ENCODE results near the gene SLC27A1. TPM values are rescaled to one million over a fixed set of nuclear protein-coding genes. Genes with fewer than 3 reads are reported as not detected.
"Not testable (repeated sequence)": the region's sequence is repeated elsewhere in the genome, so short reads cannot be mapped to it uniquely, and the experiment has no call there.

Gene SLC27A1
- total RNA-seq, 2 experiments from 2014 or later = 3.6 to 4.1 TPM

DNA sequence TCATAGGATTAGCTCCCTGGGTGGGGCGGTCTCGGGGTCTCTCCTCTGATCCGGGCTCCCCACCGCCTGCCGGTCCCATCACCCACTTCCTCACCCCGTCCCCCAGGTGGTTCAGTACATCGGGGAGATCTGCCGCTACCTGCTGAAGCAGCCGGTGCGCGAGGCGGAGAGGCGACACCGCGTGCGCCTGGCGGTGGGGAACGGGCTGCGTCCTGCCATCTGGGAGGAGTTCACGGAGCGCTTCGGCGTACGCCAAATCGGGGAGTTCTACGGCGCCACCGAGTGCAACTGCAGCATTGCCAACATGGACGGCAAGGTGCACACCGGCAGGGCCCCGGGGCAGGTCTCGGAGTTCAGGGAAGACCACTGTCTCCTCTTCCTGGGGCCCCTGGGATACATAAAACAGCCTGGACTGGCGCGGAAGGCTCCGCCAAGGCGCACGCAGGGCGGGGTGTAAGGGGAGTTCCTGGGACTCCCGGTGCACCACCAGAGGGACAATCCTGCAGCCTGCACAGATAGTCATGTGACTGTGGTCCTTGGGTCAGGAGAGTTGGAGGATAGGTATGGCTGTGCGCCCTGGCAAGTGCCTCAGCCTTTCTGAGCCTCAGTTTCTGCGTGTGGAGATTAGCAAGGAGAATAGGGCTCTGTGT, 26.9 kb downstream of the SLC27A1 start:
- POLR2A ChIA-PET = no interaction called here

DNA sequence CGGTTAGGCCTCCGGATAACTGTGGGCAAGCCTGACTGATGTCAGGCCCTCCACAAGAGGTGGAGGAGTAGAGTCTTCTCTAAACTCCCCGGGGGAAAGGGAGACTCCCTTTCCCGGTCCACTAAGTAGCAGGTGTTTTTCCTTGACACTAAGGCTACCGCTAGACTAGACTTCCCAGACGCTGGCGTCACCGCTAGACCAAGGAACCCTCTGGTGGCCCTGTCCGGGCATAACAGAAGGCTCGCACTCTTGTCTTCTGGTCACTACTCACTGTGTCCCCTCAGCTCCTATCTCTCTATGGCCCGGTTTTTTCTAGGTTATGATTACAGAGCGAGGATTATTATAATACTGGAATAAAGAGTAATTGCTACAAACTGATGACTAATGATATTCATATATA, 28.7 kb downstream of the SLC27A1 start:
- H3K27me3 Mint-ChIP-seq; H3K27ac Mint-ChIP-seq; DNase-seq; H3K4me3 Mint-ChIP-seq; POLR2A ChIA-PET; H3K36me3 Mint-ChIP-seq (ENCODE audit: low read depth); H3K9me3 Mint-ChIP-seq: not testable (repeated sequence)
- CTCF ChIA-PET = interaction anchor here (0.5 kb wide), 2 partner anchors 51 to 429 kb away, joined by 3 to 7 read pairs; no protein-coding TSS in a partner anchor
- H3K4me1 Mint-ChIP-seq = peaks cover 25% of the 10 kb centered on the region

More for the DNA sequence above, 26.9 kb downstream of the SLC27A1 start:
- Mint-ChIP-seq H3K9me3 (no peaks in the 10 kb centered on the region), H3K4me1 (peaks cover 25% of the 10 kb centered on the region), H3K27me3 (no peaks in the 10 kb centered on the region), H3K36me3 (ENCODE audit: low read depth) (no peaks in the 10 kb centered on the region), H3K27ac (no peak overlapping the region), H3K4me3 (no peak overlapping the region)
- no peak for DNase-seq
- CTCF ChIA-PET = interaction anchor here (0.7 to 2.2 kb wide), 15 partner anchors 9 to 357 kb away, joined by 3 to 23 read pairs (median 6); partner anchors contain the start of genes BABAM1 and PGLS

DNA sequence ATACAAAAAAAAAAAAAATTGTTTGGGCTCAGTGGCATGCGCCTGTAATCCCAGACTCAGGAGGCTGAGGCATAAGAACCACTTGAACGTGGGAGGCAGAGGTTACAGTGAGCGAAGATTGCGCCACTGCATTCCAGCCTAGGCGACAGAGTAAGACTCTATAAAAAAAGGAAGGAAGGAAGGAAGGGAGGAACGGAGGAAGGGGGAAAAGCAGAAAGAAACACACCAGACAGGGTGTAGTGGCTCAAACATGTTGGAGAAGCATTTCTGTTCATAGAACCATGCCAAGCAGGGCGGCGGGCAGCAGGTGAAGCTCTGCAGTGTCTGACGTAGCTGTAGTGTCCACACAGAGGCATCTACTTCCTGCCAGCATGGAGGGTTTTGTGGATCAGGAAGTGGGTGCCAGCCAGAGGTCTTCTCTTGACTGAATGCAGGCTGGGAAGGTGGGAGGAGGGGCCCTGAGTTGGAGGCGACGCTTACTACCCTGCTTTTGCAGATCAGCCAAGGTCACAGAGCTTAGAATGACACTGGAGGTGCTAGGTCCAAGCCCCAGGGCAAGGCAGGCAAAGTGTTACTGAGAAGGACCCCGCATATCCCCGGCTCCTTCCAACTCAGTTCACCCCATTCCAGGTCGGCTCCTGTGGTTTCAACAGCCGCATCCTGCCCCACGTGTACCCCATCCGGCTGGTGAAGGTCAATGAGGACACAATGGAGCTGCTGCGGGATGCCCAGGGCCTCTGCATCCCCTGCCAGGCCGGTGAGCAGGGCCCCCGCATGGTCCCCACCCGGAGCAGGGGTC, 29.5 kb downstream of the SLC27A1 start:
- Mint-ChIP-seq H3K4me3 (no peak overlapping the region), H3K27ac (no peak overlapping the region), H3K9me3 (no peaks in the 10 kb centered on the region), H3K27me3 (no peaks in the 10 kb centered on the region), H3K4me1 (peaks cover 25% of the 10 kb centered on the region), H3K36me3 (ENCODE audit: low read depth) (no peaks in the 10 kb centered on the region)
- ChIA-PET POLR2A (interaction anchor here (1.8 kb wide), 1 partner anchor 11 kb away, joined by 8 read pairs; the partner anchor contains the start of gene PGLS), CTCF (interaction anchor here (0.9 kb wide), 1 partner anchor 10 kb away, joined by 3 read pairs; no protein-coding TSS in a partner anchor)
- no peak for DNase-seq

DNA sequence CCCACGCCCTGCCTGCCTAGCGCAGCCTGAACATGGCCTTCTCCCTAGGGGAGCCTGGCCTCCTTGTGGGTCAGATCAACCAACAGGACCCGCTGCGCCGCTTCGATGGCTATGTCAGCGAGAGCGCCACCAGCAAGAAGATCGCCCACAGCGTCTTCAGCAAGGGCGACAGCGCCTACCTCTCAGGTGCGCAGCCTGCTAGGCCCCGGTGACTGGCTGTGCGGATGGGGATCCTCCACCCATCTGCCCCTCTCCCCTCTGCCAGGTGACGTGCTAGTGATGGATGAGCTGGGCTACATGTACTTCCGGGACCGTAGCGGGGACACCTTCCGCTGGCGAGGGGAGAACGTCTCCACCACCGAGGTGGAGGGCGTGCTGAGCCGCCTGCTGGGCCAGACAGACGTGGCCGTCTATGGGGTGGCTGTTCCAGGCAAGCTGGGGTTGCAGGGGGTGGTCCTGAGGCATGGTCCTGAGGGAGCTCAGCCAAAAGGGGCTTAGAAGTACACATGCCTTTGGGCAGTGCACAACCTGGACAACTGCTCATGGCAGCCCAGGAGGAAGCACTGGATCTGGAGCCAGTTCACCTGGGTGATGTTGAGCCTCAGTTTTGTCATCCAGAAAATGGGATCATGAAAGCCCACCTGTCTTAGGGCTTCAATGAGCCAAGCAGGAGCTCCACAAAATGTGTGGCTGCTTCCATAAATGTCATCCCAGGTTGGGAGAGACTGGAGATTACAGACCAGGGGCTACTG, 30.3 kb downstream of the SLC27A1 start:
- no peak for DNase-seq
- H3K36me3 Mint-ChIP-seq (ENCODE audit: low read depth) = no peaks in the 10 kb centered on the region
- no peaks in the 10 kb centered on the region for H3K27me3 Mint-ChIP-seq
- no peaks in the 10 kb centered on the region for H3K9me3 Mint-ChIP-seq
- no peak overlapping the region for H3K4me3 Mint-ChIP-seq
- H3K4me1 Mint-ChIP-seq = peaks cover 25% of the 10 kb centered on the region
- POLR2A ChIA-PET = interaction anchor here (0.8 to 1.8 kb wide), 2 partner anchors 11 to 23 kb away, joined by 3 to 8 read pairs; partner anchors contain the start of gene PGLS
- CTCF ChIA-PET = interaction anchor here (0.9 kb wide), 1 partner anchor 11 kb away, joined by 3 read pairs; no protein-coding TSS in a partner anchor
- H3K27ac Mint-ChIP-seq = no peak overlapping the region

DNA sequence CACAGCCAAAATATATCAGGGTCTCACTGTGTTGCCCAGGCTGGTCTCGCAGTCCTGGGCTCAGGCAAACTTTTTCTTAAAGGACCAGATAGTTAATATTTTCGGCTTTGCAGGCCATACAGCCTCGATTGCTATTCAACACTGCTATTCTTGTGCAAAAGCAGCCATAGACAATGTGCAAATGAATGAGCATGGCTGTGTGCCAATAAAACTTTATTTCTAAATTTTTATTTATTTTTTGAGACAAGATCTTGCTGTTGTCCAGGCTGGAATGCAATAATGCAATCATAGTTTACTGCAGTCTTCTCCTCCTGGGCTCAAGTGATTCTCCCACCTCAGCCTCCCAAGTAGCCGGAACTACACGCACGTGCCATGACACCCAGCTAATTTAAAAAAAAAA, 32.9 kb downstream of the SLC27A1 start:
- ChIA-PET POLR2A (no interaction called here), CTCF (interaction anchor here (0.6 kb wide), 1 partner anchor 24 kb away, joined by 3 read pairs; a partner anchor contains a TSS)
- Mint-ChIP-seq H3K4me1 (peaks cover 11% of the 10 kb centered on the region), H3K4me3 (no peak overlapping the region), H3K36me3 (ENCODE audit: low read depth) (peaks cover 8% of the 10 kb centered on the region), H3K27me3 (no peaks in the 10 kb centered on the region), H3K9me3 (no peaks in the 10 kb centered on the region), H3K27ac (no peak overlapping the region)
- no peak for DNase-seq

DNA sequence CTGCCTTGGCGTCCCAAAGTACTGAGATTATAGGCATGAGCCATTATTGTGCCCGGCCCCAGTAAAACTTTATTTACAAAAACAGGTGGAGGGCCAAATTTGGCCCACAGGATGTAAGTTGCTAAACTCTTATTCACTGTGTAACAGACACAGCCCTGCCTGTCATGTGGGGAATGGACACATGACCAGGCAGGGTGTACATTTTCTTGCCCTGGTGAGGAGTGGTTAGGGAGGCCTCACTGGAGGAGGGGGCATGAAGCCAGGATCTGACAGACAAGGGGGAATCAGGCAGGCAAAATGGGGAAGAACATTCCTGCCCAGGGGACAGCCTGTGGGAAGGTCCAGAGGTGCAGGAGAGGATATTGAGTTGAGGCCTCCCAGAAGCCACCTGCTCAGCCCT, 33.7 kb downstream of the SLC27A1 start:
- CTCF ChIA-PET = interaction anchor here (0.6 kb wide), 1 partner anchor 23 kb away, joined by 3 read pairs; a partner anchor contains a TSS
- Mint-ChIP-seq H3K27ac (no peak overlapping the region), H3K4me3 (no peak overlapping the region), H3K4me1 (peaks cover 14% of the 10 kb centered on the region), H3K27me3 (no peaks in the 10 kb centered on the region), H3K9me3 (no peaks in the 10 kb centered on the region), H3K36me3 (ENCODE audit: low read depth) (peaks cover 11% of the 10 kb centered on the region)
- DNase-seq = no peak
- POLR2A ChIA-PET = no interaction called here

DNA sequence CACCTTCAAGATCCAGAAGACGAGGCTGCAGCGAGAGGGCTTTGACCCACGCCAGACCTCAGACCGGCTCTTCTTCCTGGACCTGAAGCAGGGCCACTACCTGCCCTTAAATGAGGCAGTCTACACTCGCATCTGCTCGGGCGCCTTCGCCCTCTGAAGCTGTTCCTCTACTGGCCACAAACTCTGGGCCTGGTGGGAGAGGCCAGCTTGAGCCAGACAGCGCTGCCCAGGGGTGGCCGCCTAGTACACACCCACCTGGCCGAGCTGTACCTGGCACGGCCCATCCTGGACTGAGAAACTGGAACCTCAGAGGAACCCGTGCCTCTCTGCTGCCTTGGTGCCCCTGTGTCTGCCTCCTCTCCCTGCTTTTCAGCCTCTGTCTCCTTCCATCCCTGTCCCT, 34.1 kb downstream of the SLC27A1 start:
- Mint-ChIP-seq H3K9me3 (no peaks in the 10 kb centered on the region), H3K36me3 (ENCODE audit: low read depth) (peaks cover 11% of the 10 kb centered on the region), H3K4me1 (peaks cover 14% of the 10 kb centered on the region), H3K27me3 (no peaks in the 10 kb centered on the region), H3K27ac (no peak overlapping the region), H3K4me3 (no peak overlapping the region)
- ChIA-PET POLR2A (no interaction called here), CTCF (no interaction called here)
- DNase-seq = no peak

DNA sequence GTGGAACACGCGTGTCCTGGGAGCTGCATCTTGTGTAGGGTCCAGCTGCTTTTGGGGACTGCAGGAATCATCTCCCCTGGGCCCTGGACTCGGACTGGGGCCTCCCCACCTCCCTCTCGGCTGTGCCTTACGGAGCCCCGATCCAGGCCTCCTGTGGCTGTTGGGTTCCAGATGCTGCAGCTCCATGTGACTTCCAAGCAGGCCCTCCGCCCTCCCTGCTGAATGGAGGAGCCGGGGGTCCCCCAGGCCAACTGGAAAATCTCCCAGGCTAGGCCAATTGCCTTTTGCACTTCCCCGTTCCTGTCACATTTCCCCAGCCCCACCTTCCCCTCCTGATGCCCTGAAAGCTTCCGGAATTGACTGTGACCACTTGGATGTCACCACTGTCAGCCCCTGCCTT, 34.9 kb downstream of the SLC27A1 start:
- Mint-ChIP-seq H3K27ac (no peak overlapping the region), H3K36me3 (ENCODE audit: low read depth) (peaks cover 18% of the 10 kb centered on the region), H3K27me3 (no peaks in the 10 kb centered on the region), H3K4me1 (peaks cover 16% of the 10 kb centered on the region), H3K9me3 (peaks cover 3% of the 10 kb centered on the region), H3K4me3 (no peak overlapping the region)
- POLR2A ChIA-PET = no interaction called here
- DNase-seq = no peak
- CTCF ChIA-PET = no interaction called here

DNA sequence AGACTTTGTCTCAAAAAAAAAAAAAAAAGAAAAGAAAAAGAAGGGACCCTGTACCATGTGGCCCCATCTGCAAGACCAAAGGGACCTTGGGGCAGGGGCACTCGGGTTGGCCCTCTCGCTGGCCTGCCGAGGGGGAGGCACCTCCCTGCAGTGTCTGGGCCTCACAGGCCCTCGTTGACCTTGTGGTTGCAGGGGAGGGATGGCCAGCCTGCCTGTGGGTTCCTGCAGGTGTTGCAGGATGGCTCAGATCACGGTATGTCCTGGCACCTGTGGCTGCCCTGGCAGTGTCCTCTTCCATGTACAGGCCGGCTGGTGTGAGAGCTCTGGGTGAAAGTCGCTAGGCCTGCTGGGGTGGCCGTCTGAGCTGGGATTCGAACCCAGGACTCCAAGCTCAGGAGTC, 36.4 kb downstream of the SLC27A1 start:
- Mint-ChIP-seq H3K27ac (no peak overlapping the region), H3K9me3 (peaks cover 4% of the 10 kb centered on the region), H3K36me3 (ENCODE audit: low read depth) (peaks cover 23% of the 10 kb centered on the region), H3K4me1 (peaks cover 22% of the 10 kb centered on the region), H3K4me3 (no peak overlapping the region), H3K27me3 (no peaks in the 10 kb centered on the region)
- no peak for DNase-seq
- ChIA-PET POLR2A (no interaction called here), CTCF (interaction anchor here (0.6 to 1.9 kb wide), 2 partner anchors 10 to 1291 kb away, joined by 3 to 9 read pairs; no protein-coding TSS in a partner anchor)

DNA sequence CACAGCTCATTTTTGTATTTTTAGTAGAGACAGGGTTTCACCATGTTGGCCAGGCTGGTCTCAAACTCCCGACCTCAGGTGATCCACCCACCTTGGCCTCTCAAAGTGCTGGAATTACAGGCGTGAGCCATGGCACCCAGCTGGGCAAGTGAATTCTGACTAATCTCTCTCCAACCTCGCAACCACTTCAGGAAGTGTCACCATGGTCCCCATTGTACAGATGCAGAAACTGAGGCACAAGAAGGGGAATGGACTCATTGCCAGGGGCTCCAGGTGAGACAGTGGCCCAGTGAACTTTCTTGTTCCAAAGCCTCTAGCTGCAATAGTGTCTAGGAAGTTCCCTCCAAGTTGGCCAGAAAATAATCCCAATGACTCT, 38.2 kb downstream of the SLC27A1 start:
- H3K9me3 Mint-ChIP-seq, H3K27ac Mint-ChIP-seq, H3K27me3 Mint-ChIP-seq, DNase-seq, H3K4me3 Mint-ChIP-seq: not testable (repeated sequence)
- ChIA-PET CTCF (interaction anchor here (1.9 kb wide), 1 partner anchor 12 kb away, joined by 8 read pairs; no protein-coding TSS in a partner anchor), POLR2A (interaction anchor here (1.5 kb wide), 1 partner anchor 12 kb away, joined by 3 read pairs; no protein-coding TSS in a partner anchor)
- H3K4me1 Mint-ChIP-seq = peaks cover 31% of the 10 kb centered on the region
- peaks cover 23% of the 10 kb centered on the region for H3K36me3 Mint-ChIP-seq (ENCODE audit: low read depth)

DNA sequence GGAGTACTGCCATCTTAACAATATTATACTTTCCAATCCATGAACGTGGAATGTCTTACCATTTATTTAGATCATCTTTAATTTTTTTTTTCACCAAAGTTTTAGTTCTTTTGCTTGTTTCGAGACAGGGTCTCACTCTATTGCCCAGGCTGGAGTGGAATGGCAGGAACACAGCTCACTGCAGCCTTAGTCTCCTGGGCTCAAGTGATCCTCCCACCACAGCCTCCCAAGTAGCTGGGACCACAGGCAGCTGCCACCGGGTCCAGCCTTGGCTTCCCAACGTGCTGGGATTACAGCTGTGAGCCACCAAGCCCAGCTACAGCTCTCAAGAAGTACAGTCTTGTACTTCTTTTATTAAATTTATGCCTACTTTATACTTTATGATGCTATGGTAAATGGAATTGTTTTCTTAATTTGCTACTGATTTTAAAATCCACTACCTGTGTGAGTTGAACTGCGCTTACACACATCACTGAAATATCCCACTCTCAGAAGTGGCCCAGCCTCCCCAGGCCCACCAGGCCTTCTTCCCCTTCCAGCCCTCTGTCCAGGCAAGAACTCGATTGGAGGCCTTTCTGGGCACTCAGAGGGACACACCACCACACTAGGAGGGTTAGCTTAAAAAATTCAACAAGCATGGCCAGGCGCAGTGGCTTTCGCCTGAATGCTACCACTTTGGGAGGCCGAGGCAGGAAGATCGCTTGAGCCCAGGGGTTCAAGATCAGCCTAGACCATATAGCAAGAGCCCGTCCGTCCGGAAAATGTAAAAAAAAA, 40.1 kb downstream of the SLC27A1 start:
- POLR2A ChIA-PET = interaction anchor here (0.6 to 2.6 kb wide), 14 partner anchors 9 to 770 kb away, joined by 3 to 16 read pairs (median 7); partner anchors contain the start of genes BST2, COLGALT1 and JAK3
- Mint-ChIP-seq H3K27ac (peak overlapping the region; percentile 99), H3K9me3 (peaks cover 4% of the 10 kb centered on the region), H3K36me3 (ENCODE audit: low read depth) (peaks cover 23% of the 10 kb centered on the region), H3K4me1 (peaks cover 37% of the 10 kb centered on the region), H3K4me3 (peak overlapping the region; percentile 99), H3K27me3 (no peaks in the 10 kb centered on the region)
- CTCF ChIA-PET = interaction anchor here (0.7 to 2.4 kb wide), 6 partner anchors 8 to 95 kb away, joined by 3 to 23 read pairs (median 4); no protein-coding TSS in a partner anchor
- no peak for DNase-seq

Measured in activated CD4-positive, alpha-beta memory T cell treated with anti-CD3 and anti-CD28 coated beads, Interleukin-2, amount 10 ng/mL, durations not matched to agents 7 days and 5 days (primary cell).